Mucosa of stomach (tissue), 1 donor: ENCODE measurements around the gene ADD1.
"Not testable (repeated sequence)": the region's sequence is repeated elsewhere in the genome, so short reads cannot be mapped to it uniquely, and the experiment has no call there.

ENCODE experiments used
- H3K27me3 ChIP-seq: one replicate; pipeline ENCODE4 v1.7.0; 2013; ENCODE audit warnings: mild to moderate bottlenecking, low read length; ENCODE audit not compliant: control insufficient read depth, insufficient read depth
- H3K36me3 ChIP-seq: one replicate; pipeline ENCODE4 v1.7.0; 2013; ENCODE audit warnings: low read length; ENCODE audit not compliant: control insufficient read depth, insufficient read depth
- H3K4me1 ChIP-seq: one replicate; pipeline ENCODE4 v1.7.0; 2013; ENCODE audit warnings: mild to moderate bottlenecking, low read length; ENCODE audit not compliant: control insufficient read depth, insufficient read depth
- H3K4me3 ChIP-seq: one replicate; pipeline ENCODE4 v1.7.0; 2013; ENCODE audit warnings: low read length
- H3K9ac ChIP-seq: one replicate; pipeline ENCODE4 v1.7.0; 2013; ENCODE audit warnings: mild to moderate bottlenecking, low read length, moderate library complexity
- H3K9me3 ChIP-seq: one replicate; pipeline ENCODE4 v1.7.0; 2013; ENCODE audit warnings: mild to moderate bottlenecking, low read length, moderate library complexity; ENCODE audit not compliant: control insufficient read depth
- donor health status: Pancreatic carcinoma.

ADD1 gene

DNA sequence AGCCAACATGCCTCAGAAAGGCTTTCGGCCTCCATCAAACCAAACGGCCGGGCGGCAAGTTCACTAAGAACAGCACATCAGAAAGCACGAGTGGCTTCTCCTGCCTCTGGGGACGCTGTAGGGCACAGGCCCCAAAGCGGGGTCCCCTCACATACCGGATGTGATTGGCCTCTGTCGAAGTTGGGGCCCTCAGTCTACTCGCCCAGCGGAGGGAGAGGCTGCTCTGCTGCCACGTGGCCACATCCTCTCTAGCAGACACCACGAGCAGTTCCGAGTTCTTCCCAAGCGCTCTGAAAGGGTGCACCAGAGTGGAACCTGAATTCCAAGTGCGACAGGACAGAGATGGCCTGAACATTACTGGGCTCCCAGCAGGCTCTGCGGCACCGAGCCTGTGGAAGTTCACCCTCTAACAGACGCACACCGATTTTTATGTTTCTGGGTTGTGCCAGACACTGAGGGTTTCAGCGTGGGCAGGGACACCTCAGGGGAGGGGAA, 98.4 kb downstream of the ADD1 start:
- Histone ChIP-seq H3K4me1 (peaks cover 21% of the 10 kb centered on the region), H3K9me3 (no peaks in the 10 kb centered on the region), H3K4me3 (peak overlapping the region; percentile 16), H3K27me3 (no peaks in the 10 kb centered on the region), H3K9ac (peak overlapping the region; percentile 47), H3K36me3 (peaks cover 17% of the 10 kb centered on the region)

DNA sequence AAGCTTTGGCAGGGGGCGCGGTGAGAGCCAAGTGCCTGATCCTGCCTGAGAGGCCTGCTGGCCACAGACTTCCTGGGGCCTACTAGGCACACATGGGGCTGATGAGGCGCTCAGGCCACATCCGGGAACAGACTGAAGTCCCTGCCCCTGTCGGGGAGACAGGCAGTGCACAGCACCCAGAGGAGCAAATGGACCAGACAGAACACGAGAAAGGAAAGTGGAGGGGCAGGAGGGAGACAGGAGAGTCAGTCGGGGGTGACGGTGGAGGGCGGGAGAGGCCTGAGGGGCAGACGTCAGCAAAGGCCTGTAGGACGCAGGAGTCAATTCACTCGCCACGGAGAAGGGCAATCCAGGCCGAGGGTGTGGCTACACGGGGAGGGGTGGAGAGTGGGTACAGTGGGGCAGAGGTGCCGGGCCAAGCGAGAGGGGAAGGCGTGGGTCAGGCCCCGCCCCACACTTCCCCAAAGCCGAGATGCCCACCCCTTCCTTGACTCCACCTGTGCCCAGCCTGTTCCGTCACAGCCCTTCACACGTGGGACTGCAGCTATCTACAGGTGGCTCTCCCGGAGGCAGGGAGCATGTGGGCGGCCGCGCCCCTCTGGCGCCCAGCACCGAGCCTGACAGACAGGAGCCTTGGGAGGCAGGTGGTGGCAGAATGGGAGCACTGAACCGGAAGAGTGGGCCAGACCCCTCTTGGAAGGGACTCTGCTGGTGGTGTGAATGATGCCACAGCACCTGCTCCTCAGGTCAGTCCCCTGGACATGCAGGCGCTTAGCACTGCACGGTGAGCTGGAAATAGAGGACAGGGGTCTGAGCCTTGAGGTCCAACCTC, 99.1 kb downstream of the ADD1 start:
- no peaks in the 10 kb centered on the region for H3K27me3 ChIP-seq
- H3K9me3 ChIP-seq, result no peaks in the 10 kb centered on the region
- peaks cover 15% of the 10 kb centered on the region for H3K4me1 ChIP-seq
- peaks cover 21% of the 10 kb centered on the region for H3K36me3 ChIP-seq
- H3K4me3 ChIP-seq, result peak overlapping the region; percentile 16
- H3K9ac ChIP-seq, result peak overlapping the region; percentile 47

DNA sequence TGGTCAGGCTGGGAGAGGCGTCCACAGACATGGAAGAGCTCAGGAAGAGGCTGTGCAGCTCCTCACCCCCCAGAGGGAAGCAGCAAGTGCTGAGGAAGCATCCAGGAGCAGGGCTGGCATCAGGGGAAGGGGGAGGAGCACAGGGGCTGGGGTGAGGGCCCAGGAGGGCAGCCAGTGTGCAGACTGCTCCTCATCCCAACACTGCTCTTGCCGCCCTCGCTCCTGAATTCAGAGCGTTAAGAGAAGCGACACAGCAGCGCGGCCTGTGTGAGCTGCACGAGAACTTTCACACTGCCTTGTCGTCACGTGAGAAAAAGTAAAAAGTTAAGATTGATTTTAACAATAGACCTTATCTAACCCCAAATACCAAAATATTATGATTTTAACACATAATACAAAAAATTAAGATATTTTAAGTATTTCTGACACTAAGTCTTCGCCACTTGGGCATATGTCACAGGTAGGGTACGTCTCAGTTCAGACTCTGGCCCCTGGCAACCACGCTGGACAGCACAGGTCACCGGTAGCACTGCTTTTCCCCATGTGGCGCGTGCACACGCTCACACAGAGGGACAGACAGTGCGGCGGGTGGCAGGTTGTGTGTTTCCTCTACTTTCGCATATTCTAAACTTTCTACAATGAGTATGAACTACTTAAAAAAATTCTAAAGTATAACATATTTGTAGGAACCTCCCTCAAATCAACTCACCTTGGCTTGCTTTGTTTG, 99.9 kb downstream of the ADD1 start:
- Histone ChIP-seq H3K4me3 (no peak overlapping the region), H3K9me3 (no peaks in the 10 kb centered on the region), H3K36me3 (peaks cover 24% of the 10 kb centered on the region), H3K27me3 (no peaks in the 10 kb centered on the region), H3K9ac (no peak overlapping the region), H3K4me1 (peaks cover 15% of the 10 kb centered on the region)

- no peaks in the 10 kb centered on the region for H3K27me3 ChIP-seq
- H3K9ac ChIP-seq, result no peak overlapping the region
- H3K4me1 ChIP-seq, result peaks cover 15% of the 10 kb centered on the region
- H3K4me3 ChIP-seq, result no peak overlapping the region
- H3K36me3 ChIP-seq, result peaks cover 24% of the 10 kb centered on the region
- H3K9me3 ChIP-seq, result no peaks in the 10 kb centered on the region
Measured at GRCh38 chr4:2944091-2944482, 100.4 kb downstream of the ADD1 start.

GRCh38 chr4:2944586-2945526, 101.2 kb downstream of the ADD1 start:
- Histone ChIP-seq H3K9me3 (no peaks in the 10 kb centered on the region), H3K4me3 (no peak overlapping the region), H3K9ac (no peak overlapping the region), H3K27me3 (no peaks in the 10 kb centered on the region), H3K4me1 (peaks cover 15% of the 10 kb centered on the region), H3K36me3 (peaks cover 28% of the 10 kb centered on the region)

- Histone ChIP-seq H3K4me1 (peaks cover 15% of the 10 kb centered on the region), H3K36me3 (peaks cover 22% of the 10 kb centered on the region)
- not testable (repeated sequence) for H3K27me3 ChIP-seq, H3K9ac ChIP-seq, H3K4me3 ChIP-seq, H3K9me3 ChIP-seq
Measured at GRCh38 chr4:2945619-2946604, 102.3 kb downstream of the ADD1 start.

- no peak overlapping the region for H3K9ac ChIP-seq
- H3K4me1 ChIP-seq, result peaks cover 15% of the 10 kb centered on the region
- H3K27me3 ChIP-seq, result no peaks in the 10 kb centered on the region
- no peak overlapping the region for H3K4me3 ChIP-seq
- peaks cover 14% of the 10 kb centered on the region for H3K36me3 ChIP-seq
- H3K9me3 ChIP-seq, result no peaks in the 10 kb centered on the region
Measured at GRCh38 chr4:2946812-2947600, 103.4 kb downstream of the ADD1 start.

GRCh38 chr4:2947926-2948325, 104.3 kb downstream of the ADD1 start:
- Histone ChIP-seq H3K9ac (no peak overlapping the region), H3K4me1 (peaks cover 6% of the 10 kb centered on the region), H3K9me3 (no peaks in the 10 kb centered on the region), H3K36me3 (peaks cover 14% of the 10 kb centered on the region), H3K4me3 (no peak overlapping the region), H3K27me3 (no peaks in the 10 kb centered on the region)

- Histone ChIP-seq H3K36me3 (peaks cover 14% of the 10 kb centered on the region), H3K9me3 (no peaks in the 10 kb centered on the region), H3K4me1 (no peaks in the 10 kb centered on the region), H3K4me3 (no peak overlapping the region), H3K27me3 (no peaks in the 10 kb centered on the region), H3K9ac (no peak overlapping the region)
Measured at GRCh38 chr4:2948895-2949781, 105.5 kb downstream of the ADD1 start.

- Histone ChIP-seq H3K4me3 (no peak overlapping the region), H3K4me1 (no peaks in the 10 kb centered on the region), H3K9me3 (no peaks in the 10 kb centered on the region), H3K36me3 (peaks cover 14% of the 10 kb centered on the region), H3K27me3 (no peaks in the 10 kb centered on the region), H3K9ac (no peak overlapping the region)
Measured at GRCh38 chr4:2949782-2950125, 106.1 kb downstream of the ADD1 start.
